ENCODE results near the gene HOXD10. TPM values are rescaled to one million over a fixed set of nuclear protein-coding genes. Genes with fewer than 3 reads are reported as not detected.
A peak's percentile ranks its signal among the peaks of the same experiment; 100 is the strongest.

HOXD10 gene
- total and polyA plus RNA-seq, 7 donors, result 0.23 to 46.0 (median 10.7) TPM

DNA sequence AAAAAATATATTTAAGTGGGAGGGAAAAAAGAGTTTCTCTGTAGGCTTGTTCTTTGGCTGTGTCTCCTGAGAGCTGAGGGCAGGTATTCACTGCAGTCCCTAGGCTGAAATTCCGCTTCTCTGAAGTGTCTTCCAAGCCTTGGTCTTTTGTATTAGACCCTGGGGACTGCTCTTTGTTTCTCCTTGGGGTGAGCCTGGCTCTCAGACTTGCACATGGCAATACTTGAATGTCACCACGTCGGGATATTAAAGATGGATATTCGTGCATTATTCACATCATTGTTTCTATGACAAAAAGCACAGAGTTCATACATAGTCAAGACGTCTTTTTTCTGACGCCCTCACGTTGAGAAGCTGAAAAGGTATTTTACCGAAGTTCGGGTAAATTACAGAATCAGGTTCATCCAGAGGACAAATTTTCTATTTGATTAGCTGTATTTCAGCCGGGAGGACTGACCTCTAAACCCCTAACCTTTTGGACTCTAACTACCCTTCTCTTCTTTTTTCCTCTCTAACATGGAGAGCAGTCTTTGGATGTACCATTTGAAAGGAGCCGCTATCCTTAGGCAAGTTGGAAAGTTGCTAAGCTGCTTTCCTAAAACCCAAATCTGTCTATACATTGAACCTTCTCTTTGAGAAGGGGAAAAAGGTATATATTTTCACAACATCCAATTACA is 38.1 kb downstream of the HOXD10 start:
- Histone ChIP-seq H3K9me3 (no peaks in the 10 kb centered on the region), H3K36me3 (peaks cover 0 to 9% (median 0%) of the 10 kb centered on the region in 4 donors), H3K4me1 (peaks cover 0 to 31% (median 16%) of the 10 kb centered on the region in 4 donors), H3K4me3 (no peak overlapping the region), H3K27ac (no peak overlapping the region), H3K27me3 (peaks cover 38 to 99% (median 86%) of the 10 kb centered on the region in 3 donors)
- no peak for DNase-seq
- TF ChIP-seq EP300 (IDR thresholded peaks at IDR 0.05), result no peak
- TF ChIP-seq POLR2A (IDR thresholded peaks at IDR 0.05), result no peak
- no peak for TF ChIP-seq POLR2AphosphoS5 (IDR thresholded peaks at IDR 0.05)
- TF ChIP-seq, protein P1, sequence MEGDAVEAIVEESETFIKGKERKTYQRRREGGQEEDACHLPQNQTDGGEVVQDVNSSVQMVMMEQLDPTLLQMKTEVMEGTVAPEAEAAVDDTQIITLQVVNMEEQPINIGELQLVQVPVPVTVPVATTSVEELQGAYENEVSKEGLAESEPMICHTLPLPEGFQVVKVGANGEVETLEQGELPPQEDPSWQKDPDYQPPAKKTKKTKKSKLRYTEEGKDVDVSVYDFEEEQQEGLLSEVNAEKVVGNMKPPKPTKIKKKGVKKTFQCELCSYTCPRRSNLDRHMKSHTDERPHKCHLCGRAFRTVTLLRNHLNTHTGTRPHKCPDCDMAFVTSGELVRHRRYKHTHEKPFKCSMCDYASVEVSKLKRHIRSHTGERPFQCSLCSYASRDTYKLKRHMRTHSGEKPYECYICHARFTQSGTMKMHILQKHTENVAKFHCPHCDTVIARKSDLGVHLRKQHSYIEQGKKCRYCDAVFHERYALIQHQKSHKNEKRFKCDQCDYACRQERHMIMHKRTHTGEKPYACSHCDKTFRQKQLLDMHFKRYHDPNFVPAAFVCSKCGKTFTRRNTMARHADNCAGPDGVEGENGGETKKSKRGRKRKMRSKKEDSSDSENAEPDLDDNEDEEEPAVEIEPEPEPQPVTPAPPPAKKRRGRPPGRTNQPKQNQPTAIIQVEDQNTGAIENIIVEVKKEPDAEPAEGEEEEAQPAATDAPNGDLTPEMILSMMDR (IDR thresholded peaks at IDR 0.05), result no peak
- intact Hi-C loops (cut with DNase I), result no loop called here
- WGBS, 2 donors, result 66 to 85% methylated on average over 11 of the region's 11 CpGs

DNA sequence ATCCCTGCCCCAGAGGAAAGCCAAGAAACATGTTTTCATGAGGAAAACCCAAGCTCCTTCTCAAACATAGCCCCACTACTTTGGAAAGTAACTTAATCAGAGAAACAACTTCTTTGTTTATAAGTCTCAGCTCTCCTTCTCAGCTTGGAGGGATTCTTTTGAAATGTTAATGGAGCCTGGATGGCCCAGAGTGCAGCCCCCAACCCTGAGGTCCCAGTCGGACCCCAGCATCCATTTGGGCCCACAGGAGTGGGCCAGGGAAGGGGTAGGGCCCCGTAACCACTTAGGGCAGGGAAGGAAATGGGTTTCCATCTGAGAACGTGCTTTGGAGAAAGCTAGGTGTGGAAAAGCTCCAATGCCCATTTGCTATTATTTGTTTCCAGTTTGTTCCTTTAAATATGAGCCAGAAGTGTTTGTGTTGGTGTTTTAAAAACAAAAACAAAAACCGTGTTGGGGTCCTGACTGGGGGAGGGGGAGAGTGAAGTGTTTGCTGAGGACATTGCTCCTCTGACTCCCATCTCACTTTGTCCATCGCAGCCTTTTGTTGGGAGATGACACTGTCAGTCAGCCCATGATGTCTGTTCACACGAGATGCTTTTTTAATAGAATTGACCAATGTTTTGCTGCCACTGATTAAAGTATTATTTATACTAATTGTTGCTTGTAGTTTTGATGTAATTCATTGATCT is 38.9 kb downstream of the HOXD10 start:
- intact Hi-C loops (cut with DNase I), result no loop called here
- H3K36me3 ChIP-seq, result peaks cover 0 to 9% (median 0%) of the 10 kb centered on the region in 4 donors
- peaks cover 45 to 99% (median 86%) of the 10 kb centered on the region in 3 donors for H3K27me3 ChIP-seq
- H3K27ac ChIP-seq, result no peak overlapping the region
- DNase-seq, result no peak
- no peak for TF ChIP-seq POLR2A (IDR thresholded peaks at IDR 0.05)
- TF ChIP-seq POLR2AphosphoS5 (IDR thresholded peaks at IDR 0.05), result no peak
- no peak for TF ChIP-seq EP300 (IDR thresholded peaks at IDR 0.05)
- TF ChIP-seq, protein P1 (IDR thresholded peaks at IDR 0.05), result no peak
- no peak overlapping the region for H3K4me3 ChIP-seq
- 59 to 76% methylated on average over 6 of the region's 6 CpGs for WGBS, 2 donors
- no peaks in the 10 kb centered on the region for H3K9me3 ChIP-seq
- peaks cover 0 to 39% (median 24%) of the 10 kb centered on the region in 4 donors for H3K4me1 ChIP-seq

DNA sequence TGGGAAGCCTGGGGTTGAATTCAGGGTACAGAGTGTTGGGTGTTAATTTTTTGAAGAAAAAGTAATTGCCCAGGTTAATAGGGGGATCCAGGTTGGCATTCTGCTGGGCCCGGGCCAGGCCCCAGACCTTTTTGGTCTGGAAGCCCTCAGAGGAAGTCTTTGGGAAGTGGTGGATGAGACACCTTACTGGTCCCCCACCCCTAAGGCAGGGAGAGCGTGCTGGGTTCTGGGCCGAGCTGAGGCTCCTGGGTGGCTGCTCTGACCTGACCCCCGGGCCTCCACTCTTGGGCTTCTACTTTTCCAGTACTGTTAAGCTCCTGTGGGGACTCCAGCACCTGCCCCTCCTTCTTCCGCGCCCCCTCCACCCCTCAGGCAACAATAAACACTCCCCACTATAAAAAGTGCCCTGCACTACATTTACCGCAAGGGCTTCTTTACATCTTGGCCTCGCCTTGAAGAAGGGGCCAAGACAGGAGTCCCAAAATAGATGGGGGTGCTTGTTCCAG is 39.8 kb downstream of the HOXD10 start:
- Histone ChIP-seq H3K4me1 (peaks cover 0 to 43% (median 31%) of the 10 kb centered on the region in 4 donors), H3K4me3 (no peak overlapping the region), H3K36me3 (peaks cover 0 to 9% (median 0%) of the 10 kb centered on the region in 4 donors), H3K27ac (no peak overlapping the region), H3K27me3 (peaks cover 54 to 99% (median 88%) of the 10 kb centered on the region in 3 donors), H3K9me3 (no peaks in the 10 kb centered on the region)
- 47 to 55% methylated on average over 8 of the region's 8 CpGs for WGBS, 2 donors
- TF ChIP-seq EP300 (IDR thresholded peaks at IDR 0.05) (no peak), POLR2AphosphoS5 (IDR thresholded peaks at IDR 0.05) (no peak), POLR2A (IDR thresholded peaks at IDR 0.05) (no peak)
- TF ChIP-seq, protein P1 (IDR thresholded peaks at IDR 0.05), result no peak
- intact Hi-C loops (cut with DNase I), result no loop called here
- no peak for DNase-seq

DNA sequence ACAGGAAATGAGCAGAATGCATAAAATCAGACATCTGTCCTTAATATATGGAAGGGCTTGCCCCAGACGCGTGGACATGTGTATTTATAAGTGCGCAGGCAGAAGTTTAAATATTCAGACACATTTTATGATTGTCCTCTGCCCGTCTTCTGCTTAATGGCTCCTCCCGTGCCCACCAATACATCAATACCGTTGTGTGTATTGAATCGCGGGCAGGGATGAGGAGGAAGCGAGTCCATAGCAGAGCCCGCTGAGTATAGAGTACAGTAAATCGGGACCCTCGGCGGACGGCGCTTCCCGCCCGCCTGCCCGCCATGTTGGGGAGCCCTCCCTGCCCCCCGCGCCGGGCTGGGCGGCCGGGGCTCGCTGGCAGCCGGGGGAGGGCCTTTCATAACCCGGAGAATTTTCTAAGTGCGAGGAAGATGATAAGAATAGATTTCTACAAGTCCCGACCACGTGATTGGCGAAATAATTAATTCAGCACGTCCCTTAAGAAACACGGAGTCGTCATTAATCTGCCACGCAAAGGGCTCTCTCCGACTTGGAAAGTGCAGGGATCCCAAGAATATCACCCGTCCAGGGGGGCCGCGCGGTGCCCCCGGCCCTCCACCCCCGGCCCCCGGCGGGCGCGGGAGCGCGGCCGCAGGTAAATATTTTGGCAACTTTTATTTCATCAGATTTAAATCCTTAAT is 40.4 kb downstream of the HOXD10 start, which contains the start of gene HOXD3:
HOXD3 (plus strand) TSS at position 501 of the 692 bp plus-strand sequence. CDS start 11,808 bp downstream, outside the sequence.
- no peak within 1 kb of the TSS for H3K27ac ChIP-seq
- DNase-seq, result no peak
- peak within 1 kb of the TSS; percentile 19 to 32 (median 24) for H3K4me3 ChIP-seq
- WGBS, 2 donors, result 11 to 14% methylated on average over 48 of the region's 48 CpGs
- intact Hi-C loops (cut with DNase I), result no loop called here
- H3K27me3 ChIP-seq, result peaks cover 55 to 99% (median 88%) of the 10 kb centered on the region in 3 donors
- H3K4me1 ChIP-seq, result peaks cover 0 to 41% (median 33%) of the 10 kb centered on the region in 4 donors
- TF ChIP-seq EP300 (IDR thresholded peaks at IDR 0.05) (no peak), POLR2A (IDR thresholded peaks at IDR 0.05) (no peak), POLR2AphosphoS5 (IDR thresholded peaks at IDR 0.05) (no peak)
- peaks cover 0 to 9% (median 0%) of the 10 kb centered on the region in 4 donors for H3K36me3 ChIP-seq
- H3K9me3 ChIP-seq, result no peaks in the 10 kb centered on the region
